HG03342 (cell line): ENCODE measurements around the gene PRR9.
"Not testable (repeated sequence)": the region's sequence is repeated elsewhere in the genome, so short reads cannot be mapped to it uniquely, and the experiment has no call there.

Source experiments
- ATAC-seq: cut with Tn5 transposase; IDR thresholded peaks from one replicate; pipeline ENCODE4 v1.9.1; 2021; ENCODE audit warnings: mild to moderate bottlenecking, moderate library complexity; ENCODE audit not compliant: unreplicated experiment

Gene PRR9, protein sequence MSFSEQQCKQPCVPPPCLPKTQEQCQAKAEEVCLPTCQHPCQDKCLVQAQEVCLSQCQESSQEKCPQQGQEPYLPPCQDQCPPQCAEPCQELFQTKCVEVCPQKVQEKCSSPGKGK

DNA sequence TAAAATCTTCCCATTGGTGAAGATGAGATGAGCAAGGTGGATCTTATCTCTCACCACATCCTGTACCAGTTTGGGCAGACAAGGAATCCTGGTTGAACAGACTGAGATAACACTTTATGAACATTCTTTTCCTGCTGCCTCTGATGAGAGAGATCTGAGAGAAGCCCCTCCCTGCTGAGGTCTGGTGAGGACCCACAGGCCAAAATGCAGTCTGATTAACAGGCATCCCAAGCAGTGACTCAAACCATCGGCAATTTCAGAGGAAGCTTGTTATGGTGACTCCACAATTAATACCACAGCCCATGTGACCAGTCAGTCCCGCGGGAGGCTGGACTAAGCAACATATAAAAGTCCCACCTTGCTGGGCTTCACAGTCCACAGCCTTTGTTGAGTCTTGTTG, at the start of gene PRR9:
Gene PRR9, plus strand, starts transcription at position 373 of the 400 bp plus-strand sequence. CDS start 561 bp downstream, outside the sequence.
- ATAC-seq, result no peak

DNA sequence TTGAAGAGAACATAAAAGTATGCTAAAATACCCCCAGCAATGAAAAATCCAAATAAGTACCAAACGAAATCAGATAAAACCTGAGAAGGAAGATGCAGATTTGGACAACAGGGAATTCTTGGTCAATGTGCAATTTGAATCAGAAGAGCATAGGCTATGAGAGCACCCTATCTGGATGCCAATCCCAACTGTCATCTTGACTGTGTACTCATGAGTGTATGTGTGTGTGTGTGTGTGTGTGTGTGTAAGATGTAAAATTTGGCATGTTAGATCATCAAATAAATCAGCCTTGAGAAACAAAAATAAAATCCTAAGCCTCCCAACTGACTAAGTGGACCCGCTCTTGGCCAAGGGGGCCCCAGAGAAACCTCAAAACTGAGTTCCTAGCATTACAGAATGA, 48.7 kb upstream of the PRR9 start:
- ATAC-seq, result no peak

DNA sequence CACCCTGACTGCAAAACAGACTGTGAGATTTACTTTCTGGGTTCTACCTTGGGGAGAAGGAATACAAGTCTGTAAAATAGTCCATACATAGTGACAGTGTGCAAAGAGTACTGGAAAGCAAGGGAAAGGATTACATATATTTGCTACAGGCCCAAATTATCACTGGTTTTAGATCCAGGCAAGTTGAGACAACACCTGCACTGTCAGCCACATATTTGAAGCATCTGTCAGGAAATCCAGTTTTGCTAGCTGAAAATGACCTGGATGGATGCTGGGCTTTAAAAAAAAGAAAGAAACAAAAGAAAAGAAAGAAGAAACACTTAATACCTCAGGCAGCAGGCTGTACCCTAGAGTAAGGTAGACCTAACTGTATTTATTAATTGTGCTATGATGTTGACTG, 42.8 kb upstream of the PRR9 start:
- no peak for ATAC-seq

DNA sequence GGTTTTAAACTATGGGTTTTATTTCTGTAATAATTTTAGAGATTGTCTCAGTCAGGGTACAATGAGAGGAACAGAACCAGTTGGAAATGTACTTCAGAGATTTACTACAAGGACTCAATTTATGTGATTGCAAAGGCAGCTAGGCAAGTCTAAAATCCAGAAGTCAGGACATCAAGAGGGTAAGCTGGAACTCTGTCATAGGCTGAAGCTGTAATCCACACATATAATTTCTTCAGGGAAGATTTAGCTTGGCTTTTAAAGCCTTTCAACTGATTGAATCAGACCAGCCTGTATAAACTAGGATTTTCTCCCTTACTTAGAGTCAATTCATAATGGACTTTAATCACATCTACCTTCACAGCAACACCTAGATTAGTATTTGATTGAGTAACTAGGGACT, 38.5 kb upstream of the PRR9 start:
- ATAC-seq, result no peak

DNA sequence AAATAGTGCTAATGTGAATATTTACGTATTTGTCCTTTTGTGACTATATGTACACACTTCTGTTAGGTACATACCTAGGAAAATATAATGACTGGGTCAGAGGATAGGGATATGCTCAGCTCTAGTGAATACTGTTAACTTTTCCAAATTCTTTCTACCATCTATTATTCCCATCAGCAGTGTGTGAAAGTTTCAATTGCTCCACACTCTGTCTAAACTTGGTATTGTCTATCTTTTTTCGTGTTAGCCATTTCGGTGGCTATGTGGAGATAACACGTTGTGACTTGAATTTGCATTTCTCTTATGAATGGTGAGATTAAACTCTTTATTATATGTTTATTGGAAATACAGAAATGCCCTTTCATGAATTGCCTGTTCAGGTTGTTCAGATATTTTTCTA, 36.8 kb upstream of the PRR9 start:
- no peak for ATAC-seq

DNA sequence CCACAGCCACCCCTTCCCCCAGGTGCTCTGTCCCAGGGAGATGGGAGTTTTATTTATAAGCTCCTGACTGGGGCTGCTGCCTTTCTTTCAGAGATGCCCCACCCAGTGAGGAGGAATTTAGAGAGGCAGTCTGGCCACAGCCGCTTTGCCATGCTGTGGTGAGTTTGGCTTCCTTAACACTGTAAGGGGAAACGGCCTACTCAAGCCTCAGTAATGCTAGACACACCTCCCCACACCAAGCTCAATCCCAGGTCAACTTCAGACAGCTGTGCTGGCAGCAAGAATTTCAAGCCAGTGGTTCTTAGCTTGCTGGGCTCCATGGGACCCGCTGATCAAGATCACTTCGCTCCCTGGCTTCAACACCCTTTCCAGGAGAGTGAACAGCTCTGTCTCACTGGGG, 29.1 kb upstream of the PRR9 start:
- not testable (repeated sequence) for ATAC-seq

DNA sequence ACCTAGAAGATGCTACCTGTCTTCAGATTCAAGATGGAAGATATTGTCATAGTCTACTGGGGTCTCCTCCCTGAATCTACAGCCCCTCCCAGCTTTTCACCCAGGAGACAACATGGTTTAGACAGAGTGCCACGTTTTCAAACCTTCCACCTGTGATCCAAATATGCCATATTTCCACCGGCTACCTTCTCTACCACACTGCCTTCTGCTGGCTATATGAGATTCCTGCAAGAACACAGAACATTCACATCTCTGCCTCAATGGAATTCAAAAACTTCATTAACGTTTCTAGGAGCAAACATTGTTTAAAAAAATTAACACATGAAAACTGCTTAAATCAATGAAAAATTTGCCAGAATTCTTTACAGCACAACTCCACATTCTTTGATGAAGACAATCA, 27.0 kb upstream of the PRR9 start:
- no peak for ATAC-seq

DNA sequence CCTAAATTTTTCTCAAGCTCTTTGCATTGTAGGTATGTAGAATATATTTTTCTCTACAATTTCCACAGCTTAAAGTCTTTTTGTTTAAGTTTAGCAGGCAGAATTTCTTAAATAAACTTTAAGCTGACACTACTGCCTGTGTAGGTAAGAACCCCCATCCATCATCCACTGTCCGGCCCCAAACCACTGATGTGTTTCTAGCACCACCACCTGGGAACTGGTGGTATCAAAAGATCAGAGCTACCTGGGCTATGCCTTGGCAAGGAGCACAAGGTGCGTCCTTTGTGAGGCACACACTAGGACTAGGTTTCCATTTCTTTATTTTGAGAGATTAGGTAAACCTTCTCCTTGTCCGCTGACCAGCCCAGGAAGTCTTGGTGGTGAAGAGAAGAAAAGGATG, 24.7 kb upstream of the PRR9 start:
- ATAC-seq, result no peak

DNA sequence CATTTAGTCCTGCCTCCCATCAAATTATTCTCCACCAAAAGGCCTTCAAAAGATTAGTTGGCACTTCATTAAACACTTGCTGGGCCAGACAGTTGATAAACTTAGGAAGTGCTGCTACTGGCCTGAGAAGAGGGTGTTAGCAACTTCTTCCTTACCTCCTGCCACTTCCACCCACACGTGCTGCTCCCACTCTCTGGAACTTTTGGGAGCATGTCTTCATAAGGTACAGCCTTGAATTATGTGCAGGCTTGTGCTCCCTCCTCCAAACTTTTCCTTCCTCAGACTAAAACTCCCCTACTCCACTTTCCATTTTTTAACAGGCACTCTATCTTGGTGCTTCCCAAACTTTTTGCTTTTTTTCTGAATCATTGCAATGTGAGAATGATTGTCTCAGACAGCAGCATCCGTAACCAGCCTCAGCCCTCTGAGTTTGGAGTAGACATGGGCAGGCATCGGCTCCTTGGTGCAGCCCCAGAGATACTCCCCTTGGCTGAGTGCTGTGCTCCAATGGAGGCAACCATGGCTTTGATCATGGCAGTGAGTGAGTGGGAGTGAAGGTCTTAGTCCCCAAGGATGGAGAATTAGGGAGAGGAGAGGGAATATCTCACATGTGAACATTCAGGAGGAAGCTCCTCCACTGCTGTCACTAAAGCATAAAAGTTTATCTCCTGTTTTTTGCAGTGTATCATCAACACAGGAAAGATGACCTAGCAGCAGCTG, 22.9 kb upstream of the PRR9 start:
- ATAC-seq, result no peak

DNA sequence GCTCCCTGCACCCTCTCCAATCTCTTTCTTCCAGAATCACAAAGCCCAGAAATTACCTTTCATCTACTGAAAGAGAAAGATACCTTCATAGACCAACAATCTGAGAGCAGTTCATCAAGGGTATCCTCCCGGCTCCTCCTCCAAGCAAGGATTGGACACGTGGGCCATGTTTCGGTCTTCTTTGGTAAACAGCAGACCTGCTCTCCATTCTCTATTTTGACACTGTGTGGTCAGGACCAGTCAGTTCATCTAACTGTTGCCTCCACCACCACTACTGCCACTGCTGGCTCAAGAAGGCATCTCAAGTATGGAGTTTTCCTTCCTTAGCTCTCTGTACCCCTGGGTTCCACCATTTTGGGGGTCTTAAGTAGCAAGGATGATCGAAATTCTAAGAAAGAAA, 22.2 kb upstream of the PRR9 start:
- no peak for ATAC-seq

DNA sequence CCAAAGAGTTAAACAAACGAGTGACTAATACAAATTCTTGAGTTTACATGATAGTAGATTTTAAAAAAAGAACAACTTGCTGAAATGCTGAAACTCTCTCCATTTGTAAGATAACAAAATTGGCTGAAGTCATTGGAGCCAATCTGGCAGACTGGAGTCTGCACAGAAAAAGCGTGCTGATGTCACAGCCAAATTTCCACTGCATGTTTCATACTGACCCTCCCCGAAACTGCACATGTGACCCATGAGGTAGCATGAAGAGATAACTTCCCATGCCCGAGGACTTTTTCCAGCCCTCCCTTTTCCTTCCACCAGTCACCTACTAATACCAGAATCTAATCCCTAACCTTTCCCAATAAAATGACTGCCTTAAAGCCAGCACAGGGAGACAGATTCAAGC, 15.4 kb upstream of the PRR9 start:
- no peak for ATAC-seq

DNA sequence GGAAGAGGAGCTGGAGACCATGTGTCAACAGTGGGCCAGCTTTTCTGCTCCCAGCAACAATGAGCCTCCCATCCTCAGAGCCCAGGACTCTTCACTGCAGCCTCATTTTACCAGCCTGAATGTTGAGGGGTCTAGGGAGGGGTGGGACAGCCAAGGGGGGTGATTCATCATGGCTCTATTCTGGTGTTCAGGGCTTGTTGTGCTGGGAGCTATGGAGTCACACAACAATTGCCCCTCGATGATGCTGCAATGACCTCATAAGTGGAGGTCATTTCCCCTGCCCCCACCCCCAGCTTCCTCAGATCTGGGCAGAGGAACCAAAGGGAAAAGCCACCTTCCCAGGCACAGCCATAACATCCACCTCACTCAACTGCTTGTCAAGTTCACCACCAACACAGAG, 14.3 kb upstream of the PRR9 start, which contains the start of gene LELP1:
Gene LELP1, plus strand, starts transcription at position 301 of the 400 bp plus-strand sequence. CDS start 1,278 bp downstream, outside the sequence.
- no peak for ATAC-seq

DNA sequence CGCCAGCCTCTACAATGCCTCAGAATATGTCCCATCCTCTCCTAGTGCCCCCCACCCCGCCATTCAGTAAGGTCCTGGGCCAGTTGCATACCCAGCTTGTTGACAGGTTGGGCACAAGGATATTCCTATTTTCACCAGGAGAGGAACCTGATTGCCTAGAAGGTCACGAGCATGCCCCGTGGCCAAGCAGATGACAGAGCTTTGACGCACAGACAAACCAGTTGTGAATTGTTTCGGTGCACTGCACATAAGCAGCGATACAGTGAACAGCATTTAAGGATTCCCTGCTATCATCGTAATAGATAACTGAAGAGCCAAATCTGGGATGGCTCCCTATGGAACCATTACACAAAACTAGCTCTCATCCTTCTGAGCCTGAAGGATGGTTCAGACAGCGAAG, 10.8 kb upstream of the PRR9 start:
- no peak for ATAC-seq

DNA sequence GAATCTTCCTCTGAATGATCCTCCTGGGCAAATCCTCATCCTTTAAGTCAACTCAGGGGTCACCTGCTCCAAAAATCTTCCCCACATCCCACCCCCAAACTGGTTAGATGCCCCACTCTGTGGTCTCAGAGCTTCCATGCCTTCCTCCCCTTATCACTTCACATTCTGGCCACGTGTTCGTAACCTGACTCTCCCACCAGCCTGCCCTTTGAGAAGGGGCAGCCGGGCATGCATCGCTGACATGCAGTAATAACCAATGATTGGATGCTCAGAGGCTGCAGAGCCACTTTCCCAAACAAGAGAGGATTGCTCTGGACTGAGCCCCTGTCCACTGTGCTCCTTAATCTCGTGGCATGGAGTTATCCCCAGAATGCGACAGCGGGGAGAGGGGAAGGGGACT, 7.2 kb upstream of the PRR9 start:
- ATAC-seq, result no peak

DNA sequence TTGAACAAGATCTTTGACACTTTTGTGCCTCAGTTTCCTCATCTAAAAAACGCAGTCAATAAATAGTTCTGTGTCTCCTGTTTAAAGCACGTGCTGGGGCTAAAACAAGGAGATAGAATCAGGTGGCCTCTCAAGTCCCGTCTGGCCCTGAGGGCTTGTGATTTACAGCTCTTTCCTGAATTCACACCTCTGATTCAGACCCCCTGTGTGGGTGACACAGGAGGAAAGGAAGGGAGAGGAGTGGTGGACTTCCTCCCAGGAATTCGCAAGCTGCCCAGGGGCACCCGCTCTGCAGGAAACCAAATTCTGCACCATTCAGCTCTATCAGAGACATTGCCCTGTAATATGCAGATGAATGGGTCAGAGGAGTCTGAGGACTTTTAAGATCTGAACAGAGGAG, 5.2 kb upstream of the PRR9 start:
- ATAC-seq, result no peak

DNA sequence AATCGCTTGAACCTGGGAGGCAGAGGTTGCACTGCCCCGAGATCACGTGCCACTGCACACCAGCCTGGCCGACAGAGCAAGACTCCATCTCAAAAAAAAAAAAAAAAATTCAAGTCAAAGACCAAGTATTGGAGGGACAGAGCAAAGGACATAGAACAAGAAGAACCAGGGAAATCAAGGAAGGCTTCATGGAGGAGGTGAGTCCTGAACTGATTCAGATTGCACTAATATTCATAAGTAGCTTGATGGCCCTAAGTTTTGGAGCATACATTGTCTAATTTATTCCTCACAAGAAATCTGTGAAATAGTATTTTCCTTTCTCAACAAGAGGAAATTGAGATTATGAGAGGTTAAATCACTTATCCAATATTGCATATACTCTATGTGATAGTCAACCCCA, 3.9 kb upstream of the PRR9 start:
- no peak for ATAC-seq

DNA sequence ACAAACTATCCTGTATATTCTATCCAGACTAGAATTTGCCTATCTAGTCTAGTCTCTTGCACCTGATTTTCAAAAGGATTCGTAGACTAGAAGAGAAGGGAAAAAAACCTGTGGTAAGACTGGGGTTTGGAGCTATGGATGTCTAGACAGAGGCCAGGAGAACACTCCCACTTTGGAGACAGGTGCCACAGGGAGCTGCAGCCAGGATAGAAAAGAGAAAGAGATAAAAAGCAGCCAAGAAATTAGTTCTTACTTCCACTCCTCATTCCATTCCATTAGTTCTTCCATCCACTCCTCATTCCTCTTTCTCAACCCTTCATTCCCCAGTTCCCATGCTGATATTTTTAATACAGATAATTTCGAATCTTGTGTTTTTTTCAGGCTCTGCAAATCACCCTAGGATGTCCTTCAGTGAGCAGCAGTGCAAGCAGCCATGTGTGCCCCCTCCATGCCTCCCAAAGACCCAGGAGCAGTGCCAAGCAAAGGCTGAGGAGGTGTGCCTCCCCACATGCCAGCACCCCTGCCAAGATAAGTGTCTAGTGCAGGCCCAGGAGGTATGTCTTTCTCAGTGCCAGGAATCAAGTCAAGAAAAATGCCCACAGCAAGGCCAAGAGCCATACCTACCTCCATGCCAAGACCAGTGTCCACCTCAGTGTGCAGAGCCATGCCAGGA, 496 bp downstream of the PRR9 start:
- no peak for ATAC-seq

DNA sequence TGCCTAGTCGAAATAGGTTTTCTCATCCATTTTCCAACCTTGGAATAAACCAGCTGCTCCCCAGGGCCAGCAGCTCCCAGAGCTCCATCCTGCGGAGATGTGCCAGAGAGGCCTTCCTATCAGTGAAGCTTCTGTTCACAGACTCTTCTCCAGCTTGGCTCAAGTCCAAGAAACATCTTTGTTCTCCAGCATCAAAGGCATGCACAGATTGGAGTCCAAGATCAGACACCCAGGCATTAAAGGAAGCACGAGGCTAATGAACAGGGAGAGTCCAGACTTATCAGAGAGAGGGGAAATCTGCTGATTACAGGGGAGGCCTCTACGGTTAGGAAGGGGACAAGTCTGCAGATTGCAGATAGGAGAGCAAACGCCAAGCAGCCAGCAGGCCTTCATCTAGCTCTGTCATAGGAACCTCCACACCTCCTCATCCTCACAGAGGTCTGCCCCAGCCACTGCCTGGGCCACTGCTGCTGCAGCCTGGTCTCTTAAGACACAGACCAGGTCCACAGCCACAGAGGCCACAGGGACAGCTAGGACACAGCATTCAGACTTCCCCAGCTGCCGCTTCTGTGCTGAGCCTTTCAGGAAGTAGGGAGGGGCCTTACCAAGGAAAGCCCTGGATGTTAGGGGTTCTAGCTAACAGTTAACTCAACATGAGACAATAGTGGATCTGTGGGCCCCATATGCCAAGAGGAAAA, 3.4 kb downstream of the PRR9 start:
- ATAC-seq, result no peak

DNA sequence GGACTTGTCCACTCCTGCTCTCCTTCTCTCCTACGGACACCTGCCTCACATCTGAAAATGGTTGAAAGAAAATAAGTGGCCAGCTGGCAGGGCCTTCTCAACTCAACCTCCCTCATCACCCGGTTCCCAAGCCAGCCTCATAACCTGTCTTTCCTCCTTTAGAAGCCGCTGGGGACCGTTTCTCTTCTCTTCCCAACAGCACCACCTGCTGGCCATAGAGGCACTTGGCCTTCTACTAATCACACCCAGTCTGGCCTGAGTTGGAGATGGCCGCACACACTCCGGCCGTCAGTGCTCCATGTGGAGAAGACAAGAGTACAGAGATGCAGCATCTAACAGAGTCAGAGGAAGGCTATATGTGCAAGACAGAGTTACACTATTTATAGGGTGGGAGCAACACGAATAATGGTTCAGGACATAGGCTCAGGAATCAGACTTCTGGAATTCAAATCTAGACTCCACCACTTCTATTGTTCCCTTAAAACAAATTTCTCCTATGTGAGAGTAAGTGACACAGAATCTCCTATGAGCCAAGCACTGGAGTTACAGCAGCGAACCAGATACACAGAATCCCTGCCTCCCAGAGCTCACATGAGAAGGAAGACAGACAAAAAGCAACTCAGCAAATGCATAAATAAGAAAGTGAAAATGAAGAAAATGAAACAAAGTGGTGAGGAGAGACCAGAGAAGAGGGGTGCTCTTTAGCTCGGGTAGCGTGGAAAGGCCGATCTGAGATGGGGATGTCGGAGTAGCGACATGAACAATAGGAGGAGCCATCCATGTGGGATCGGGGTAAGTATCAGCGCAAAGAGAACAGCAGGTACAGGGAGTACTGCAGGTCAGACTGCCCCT, 5.9 kb downstream of the PRR9 start:
- ATAC-seq, result peak; percentile 80

DNA sequence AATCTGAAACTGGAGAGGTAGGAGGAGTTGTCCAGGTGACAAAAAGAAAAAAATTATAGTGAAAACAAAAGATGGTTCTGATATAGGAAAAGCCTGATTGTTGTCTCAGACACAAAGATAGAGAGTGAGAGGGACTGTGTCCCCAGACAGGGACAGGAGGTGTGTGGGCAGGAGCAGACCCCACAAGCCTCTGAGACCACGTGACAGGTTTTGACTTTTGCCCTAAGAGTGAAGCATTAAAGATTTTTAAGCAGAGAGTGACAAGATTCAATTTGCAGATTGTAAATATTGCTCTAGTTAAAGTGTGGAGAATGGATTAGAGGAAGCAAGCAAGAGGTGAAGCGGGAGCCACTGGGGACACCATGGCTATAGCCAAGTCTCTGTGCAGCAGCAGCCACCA, 10.4 kb downstream of the PRR9 start:
- ATAC-seq, result no peak

DNA sequence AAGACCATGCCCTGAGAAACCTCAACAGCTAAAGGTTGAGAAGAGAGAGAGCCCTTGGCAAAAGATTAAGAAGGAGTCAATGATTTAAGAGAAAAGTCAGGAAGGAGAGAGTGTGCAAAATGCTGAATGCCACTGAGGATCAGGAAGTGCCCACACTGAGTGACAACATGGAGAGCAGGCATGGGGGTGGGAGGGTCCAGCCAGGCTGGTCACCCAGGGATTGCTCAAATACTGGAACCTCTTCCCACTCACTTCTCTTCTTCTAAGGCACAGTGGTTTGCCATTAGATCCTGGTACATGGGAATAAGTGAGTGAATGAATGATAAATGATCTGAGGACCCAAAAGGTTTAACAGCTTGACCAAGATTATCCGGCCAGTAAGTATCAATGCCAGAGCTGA, 11.1 kb downstream of the PRR9 start:
- ATAC-seq, result no peak
